Right forelimb (tissue), 1 donor: Measurements from ENCODE around the gene HIP1R.

ENCODE experiments used
- DNase-seq: peaks from one replicate; pipeline ENCODE4 v3.0.0-alpha.2; 2018

The HIP1R gene

GRCh38 chr12:122834104-122834920 is 945 bp upstream of the HIP1R start:
- peak; percentile 64 for DNase-seq

DNA sequence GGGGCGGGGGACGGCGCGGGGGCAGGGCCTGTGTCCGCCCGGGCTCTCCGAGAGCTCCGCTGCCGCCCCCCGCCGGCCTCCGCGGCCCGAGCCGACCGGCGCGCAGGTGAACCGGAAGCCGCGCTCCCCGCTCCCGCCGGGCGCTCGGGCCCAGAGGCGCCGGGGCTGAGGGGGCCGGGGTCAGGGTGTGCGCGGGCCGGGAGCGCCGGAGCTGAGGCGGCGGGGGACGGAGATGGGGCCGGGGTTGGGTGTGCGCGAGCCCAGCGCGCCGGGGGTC is 431 bp downstream of the HIP1R start:
- DNase-seq = no peak

- no peak for DNase-seq
Observed at GRCh38 chr12:122836027-122836921, 1.0 kb downstream of the HIP1R start.

DNA sequence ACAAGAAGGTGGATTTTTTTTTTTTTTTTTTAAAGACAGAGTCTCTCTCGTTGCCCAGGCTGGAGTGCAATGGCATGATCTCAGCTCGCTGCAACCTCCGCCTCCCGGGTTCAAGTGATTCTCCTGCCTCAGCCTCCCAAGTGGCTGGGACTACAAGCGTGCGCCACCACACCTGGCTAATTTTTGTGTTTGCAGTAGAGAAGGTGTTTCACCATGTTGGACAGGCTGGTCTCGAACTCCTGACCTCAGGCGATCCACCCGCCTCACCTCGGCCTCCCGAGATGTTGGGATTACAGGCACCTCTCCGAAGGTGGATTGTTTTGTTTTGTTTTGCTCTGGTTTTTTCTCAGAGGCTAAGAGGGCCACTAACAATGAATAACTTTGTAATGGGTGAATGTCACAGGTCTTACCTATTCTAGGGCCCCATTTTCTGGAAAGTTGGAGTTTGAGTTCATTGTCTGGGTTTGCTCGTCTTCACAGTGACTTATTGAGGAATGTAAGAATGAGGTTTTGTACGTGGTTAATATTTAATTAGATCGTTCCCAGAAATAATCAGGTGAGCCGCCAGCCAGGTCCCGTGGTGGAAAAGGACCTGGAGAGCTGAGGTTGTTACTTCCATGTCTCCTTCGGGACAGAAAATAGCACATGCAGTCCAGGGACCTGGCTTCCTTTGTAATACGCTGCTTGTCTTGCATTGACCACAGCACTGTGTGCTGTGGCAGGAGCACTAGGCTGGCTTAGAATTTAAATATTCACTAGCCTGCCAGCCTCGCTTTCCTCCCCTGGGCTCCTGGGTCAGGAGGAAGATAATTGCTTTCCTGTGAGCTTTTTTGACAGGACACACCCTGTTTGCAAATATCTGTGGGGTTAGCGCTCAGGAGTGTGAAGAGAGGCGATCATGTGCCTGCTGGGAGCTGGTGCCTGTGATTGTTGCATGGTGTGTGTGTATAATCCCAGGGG is 2.3 kb downstream of the HIP1R start:
- no peak for DNase-seq

DNA sequence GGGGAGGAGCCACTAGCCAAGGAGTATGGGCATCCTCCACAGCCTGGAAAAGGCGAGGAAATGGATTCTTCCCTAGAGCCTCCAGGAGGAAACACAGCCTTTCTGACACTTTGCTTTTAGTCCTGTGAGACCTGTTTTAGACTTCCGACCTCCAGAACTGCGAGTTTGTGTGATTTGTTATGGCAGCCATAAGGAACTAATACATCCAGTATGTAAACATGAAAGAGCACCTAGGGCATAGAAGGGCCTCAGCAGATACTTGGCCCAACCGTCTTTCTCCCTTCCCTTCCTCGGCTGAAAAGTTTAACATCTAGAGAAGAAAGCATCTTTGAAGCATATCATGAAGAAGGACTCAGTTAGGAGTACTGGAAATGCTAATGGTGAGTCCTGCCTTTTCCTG is 3.6 kb downstream of the HIP1R start:
- no peak for DNase-seq

DNA sequence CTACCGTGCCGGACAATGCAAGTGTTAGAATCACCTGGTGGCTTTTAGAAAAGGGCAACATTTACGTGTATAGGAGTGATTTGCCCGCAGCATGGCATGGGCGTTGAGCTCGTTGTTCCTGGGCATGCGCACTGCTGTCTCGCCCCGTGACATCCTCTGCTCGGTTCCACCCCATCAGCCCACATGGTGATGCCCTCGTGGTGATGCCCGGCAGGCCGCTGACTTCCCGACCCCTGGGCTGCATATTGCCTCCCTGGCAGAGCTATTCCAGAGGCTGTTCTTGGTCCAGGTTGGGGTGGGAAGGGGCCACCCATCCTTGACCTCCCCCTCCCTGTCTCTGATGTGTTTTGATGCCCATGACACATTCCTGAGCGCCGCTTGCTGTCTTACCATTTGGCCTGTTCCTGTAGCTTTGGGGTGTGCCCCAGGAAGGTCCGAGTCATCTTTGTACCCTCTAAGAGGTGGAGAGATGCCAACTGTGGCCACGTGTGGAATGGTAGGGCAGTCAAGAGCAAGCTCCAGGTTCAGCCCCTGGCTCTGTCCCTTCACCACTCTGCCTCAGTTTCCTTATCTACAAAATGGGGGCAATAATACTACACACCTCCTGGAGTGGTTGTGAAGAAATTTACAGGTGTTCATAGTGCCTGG is 4.8 kb downstream of the HIP1R start:
- no peak for DNase-seq

DNA sequence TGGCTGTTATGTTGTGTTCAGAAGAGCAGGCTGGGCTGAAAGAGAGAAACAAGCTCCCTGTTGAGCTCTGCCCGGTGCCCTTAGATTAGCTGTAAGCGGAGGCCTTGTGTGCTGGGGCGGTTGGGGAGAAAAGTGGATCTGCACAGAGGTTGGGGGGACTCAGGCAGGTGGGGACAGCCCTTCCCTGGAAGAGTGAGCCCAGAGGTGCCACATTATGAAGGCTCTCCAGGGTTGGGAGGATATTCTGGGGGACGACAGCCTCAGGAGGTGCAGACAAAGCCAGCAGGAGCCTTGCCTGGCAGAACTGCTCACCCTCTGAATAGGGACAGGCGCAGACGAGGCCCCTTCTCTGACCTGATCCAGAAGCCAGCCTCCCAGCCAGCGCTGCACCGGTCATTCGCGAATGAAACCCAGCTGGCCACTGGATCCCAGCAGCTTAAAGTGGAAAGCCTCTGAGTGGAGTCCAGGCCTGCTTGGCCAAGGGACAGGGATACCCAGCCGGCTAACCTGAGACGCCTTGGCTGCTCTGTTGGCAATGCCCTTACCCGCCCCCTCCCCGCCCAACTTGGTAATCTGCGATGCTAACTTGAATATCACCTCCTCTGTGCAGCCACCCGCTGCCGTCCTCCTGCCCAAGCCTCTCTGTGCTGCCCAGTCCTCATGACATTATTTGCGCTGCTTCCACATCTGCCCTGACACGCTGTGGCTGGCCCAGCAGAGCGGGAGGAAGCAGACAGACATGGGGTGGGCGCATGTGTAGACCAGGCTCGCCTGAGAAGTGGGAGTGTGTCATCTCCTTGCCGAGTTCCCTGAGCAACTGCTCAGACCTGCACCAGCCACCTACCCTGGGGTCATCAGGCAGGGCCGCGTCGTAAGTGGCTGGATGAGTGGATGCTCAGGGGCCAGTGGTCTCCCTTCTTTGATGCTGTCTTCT is 5.6 kb downstream of the HIP1R start:
- DNase-seq = peak; percentile 37

DNA sequence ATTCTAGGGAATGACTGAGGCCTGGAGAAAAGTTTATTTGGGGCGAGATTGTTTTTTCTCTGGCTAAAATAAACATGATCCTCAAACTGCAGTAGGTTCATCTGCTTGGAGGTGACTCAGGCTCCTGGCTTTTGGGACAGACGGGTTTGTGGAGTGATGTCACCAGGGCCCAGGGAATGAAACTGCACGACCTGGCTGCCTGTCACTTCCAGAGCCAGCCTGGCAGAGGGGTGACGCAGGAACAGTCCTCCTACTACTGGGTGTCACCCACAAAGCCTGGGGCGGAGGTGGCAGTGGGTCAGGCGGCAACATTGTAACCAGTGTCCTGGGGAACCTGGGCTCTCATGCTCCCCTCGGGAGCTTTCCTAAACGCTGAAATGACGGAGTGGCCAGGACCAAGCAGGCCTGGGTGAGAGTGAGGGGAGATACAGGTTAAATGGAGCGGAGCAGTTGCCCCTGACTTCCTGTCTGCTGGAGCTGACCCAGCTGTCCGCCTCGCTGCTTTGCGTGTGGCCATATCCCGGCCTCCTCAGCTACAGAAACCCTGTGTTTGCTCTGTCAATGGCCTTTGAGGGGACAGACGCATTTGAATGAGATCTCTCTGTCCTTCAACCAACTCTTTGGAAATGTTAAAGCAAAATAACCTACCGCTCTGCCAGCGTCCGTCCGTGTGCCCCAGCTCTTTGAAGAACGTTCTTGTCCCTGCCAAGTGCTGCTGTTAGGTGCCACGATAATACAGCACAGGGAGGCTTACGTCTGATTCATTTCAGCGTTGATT is 6.5 kb downstream of the HIP1R start:
- DNase-seq = no peak

DNA sequence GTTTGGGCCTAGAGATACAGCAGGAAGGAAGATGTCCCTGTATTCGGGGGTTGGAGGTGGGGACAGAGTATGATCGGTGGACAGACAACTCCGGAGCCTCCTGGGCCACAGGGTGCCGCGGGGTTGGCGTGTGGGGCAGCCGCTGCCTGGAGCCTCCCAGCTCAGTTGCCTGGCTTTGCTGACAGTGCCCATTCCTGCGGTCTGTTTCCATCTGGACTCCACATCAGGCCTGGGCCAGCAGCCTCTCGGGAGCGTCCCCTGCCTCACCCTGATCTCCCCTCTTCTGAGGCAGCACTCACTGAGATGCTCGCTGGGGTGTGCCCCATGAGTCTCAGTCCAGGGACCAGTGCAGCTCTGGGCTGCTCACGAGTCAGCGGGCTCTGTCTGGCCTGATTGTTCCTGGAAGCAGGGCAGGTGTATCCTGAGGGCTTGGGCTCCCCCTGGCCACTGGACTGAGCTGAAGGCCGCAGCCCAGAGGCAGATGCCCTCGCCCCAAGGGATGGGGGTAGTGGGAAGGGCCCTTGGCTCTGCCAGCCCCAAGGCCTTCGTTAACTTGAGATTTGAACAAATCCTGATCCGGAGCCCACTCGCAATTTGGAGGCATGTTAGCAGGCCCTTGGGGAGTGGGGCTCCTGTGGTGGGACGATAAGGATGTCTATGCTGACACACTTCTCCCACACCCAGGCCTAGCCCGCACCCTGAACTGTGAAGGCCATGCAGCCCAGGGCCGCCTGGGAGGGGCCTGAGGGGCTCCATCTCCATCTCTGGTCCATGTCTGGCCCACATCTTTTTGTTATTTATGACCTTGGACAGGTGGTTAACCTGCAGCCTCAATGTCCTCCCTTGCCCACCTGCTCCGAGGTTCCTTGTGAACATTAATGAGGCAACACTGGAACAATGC is 7.5 kb downstream of the HIP1R start:
- peak; percentile 39 for DNase-seq

GRCh38 chr12:122843455-122843854 is 8.2 kb downstream of the HIP1R start:
- no peak for DNase-seq

- DNase-seq = peak; percentile 31
Observed at GRCh38 chr12:122844366-122844971, 9.2 kb downstream of the HIP1R start.

GRCh38 chr12:122845041-122845864 is 10.0 kb downstream of the HIP1R start:
- peak; percentile 45 for DNase-seq

GRCh38 chr12:122845865-122846621 is 10.8 kb downstream of the HIP1R start:
- peak; percentile 43 for DNase-seq

DNA sequence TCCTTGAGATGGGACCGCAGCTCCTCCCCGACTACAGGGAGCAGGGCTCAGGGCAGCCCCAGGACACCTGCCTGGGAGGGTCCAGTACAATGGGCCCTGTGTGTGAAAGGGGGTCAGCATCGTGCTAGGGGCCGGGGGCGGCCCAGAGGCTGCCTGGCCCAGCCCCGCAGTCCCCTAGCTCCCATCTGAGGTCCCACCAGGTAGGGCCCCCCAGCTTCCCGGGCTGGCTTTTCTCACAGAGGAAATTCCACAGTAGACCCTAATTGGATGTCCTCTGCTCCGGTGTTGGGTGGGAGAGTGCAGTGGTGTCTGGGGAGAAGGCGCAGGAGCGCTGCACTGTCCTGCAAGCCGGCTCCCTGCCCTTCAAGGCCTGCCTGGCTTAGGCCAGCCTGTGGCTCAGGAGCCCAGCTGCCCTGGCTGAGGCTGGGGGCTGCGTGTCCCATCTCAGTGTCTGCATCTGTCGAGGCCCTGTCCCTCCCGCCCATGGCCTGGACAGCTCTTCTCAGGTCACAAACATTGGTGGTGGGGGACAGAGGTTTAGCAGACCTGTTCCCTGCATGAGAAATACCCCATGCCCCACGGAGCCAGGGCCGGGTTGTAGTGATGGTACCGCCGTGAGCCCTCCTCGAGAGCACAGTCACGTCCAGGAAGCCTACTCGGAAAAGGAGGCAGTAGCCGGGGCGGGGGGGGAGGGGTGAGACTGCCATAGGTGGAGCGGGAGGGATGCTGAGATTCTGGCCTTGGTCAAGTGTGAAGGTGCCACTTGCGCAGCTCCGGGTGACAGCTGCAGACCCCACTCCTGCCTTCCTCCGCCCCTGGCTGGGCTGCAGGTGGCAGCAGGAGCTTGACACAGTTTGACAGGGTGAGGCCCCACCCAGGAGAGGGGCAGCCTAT is 11.6 kb downstream of the HIP1R start:
- peak; percentile 30 for DNase-seq

- peak; percentile 26 for DNase-seq
Observed at GRCh38 chr12:122847516-122847836, 12.2 kb downstream of the HIP1R start.

GRCh38 chr12:122847921-122848421 is 12.7 kb downstream of the HIP1R start:
- peak; percentile 42 for DNase-seq
